Muscle layer of colon (tissue), 2 donors: ENCODE data around the gene HACE1.
"Not testable (repeated sequence)": the region's sequence is repeated elsewhere in the genome, so short reads cannot be mapped to it uniquely, and the experiment has no call there.

Experiments
- H3K27ac ChIP-seq: one replicate; pipeline ENCODE4 v1.7.0; 2013; ENCODE audit warnings: low read depth, mild to moderate bottlenecking, low read length, moderate library complexity
- H3K27me3 ChIP-seq, 2 donors: one replicate each; pipeline ENCODE4 v1.7.0; 2013; ENCODE audit warnings: low read length in 2 of 2, mild to moderate bottlenecking in 2 of 2; ENCODE audit not compliant: insufficient read depth in 2 of 2, control insufficient read depth in 1 of 2
- H3K36me3 ChIP-seq: one replicate; pipeline ENCODE4 v1.7.0; 2013; ENCODE audit warnings: mild to moderate bottlenecking, low read length; ENCODE audit not compliant: insufficient read depth
- H3K4me1 ChIP-seq: one replicate; pipeline ENCODE4 v1.7.0; 2013; ENCODE audit warnings: mild to moderate bottlenecking, low read length; ENCODE audit not compliant: insufficient read depth
- H3K4me3 ChIP-seq, 2 donors: one replicate each; pipeline ENCODE4 v1.7.0; 2013; ENCODE audit warnings: low read length in 2 of 2, low read depth in 1 of 2, mild to moderate bottlenecking in 1 of 2, moderate library complexity in 1 of 2
- H3K9ac ChIP-seq: one replicate; pipeline ENCODE4 v1.7.0; 2013; ENCODE audit warnings: low read length
- H3K9me3 ChIP-seq: one replicate; pipeline ENCODE4 v1.7.0; 2013; ENCODE audit warnings: mild to moderate bottlenecking, low read length
- donor health status: abdominal sarcoma.
- donor health status: Adenocarcinoma of cecum.

The HACE1 gene, protein sequence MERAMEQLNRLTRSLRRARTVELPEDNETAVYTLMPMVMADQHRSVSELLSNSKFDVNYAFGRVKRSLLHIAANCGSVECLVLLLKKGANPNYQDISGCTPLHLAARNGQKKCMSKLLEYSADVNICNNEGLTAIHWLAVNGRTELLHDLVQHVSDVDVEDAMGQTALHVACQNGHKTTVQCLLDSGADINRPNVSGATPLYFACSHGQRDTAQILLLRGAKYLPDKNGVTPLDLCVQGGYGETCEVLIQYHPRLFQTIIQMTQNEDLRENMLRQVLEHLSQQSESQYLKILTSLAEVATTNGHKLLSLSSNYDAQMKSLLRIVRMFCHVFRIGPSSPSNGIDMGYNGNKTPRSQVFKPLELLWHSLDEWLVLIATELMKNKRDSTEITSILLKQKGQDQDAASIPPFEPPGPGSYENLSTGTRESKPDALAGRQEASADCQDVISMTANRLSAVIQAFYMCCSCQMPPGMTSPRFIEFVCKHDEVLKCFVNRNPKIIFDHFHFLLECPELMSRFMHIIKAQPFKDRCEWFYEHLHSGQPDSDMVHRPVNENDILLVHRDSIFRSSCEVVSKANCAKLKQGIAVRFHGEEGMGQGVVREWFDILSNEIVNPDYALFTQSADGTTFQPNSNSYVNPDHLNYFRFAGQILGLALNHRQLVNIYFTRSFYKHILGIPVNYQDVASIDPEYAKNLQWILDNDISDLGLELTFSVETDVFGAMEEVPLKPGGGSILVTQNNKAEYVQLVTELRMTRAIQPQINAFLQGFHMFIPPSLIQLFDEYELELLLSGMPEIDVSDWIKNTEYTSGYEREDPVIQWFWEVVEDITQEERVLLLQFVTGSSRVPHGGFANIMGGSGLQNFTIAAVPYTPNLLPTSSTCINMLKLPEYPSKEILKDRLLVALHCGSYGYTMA

GRCh38 chr6:104859225-104860146, at the start of gene HACE1:
TSS of gene HACE1 (minus strand) at chr6:104859919. CDS start at chr6:104859642, 277 bp downstream.
- H3K36me3 ChIP-seq: no peaks in the 10 kb centered on the region
- H3K27ac ChIP-seq: peak within 1 kb of the TSS; percentile 81
- peaks cover 8% of the 10 kb centered on the region for H3K4me1 ChIP-seq
- peak within 1 kb of the TSS; percentile 82 for H3K9ac ChIP-seq
- H3K9me3 ChIP-seq: no peaks in the 10 kb centered on the region
- H3K4me3 ChIP-seq: peak within 1 kb of the TSS; percentile 69 to 87
- no peaks in the 10 kb centered on the region for H3K27me3 ChIP-seq

DNA sequence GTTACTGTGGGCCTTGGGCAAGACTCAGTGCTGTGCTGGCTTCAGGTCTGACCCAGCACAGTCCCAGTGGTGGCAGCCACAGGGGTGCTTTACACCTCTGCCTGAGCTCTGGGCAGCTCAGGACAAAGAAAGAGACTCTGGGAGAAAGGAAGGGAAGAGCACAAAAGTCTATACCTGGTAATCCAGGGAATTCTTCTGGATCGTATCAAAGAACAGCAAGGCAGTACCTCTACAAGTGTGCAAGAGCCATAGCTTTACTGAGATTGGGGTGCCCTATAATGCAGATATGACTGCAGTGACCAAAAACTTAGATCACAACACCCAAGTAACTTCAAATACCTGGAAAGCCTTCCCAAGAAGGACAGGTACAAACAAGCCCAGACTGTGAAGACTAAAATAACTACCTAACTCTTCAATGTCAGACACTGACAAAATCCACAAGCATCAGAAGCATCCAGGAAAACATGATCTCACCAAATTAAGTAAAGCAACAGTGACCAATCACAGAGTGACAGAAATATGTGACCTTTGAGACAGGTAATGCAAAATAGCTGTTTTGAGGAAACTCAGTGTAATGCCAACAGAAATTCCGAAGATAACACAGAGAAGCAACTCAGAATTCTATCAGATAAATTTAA, 49.3 kb upstream of the HACE1 start:
- no peak overlapping the region for H3K9ac ChIP-seq
- H3K9me3 ChIP-seq: no peaks in the 10 kb centered on the region
- no peaks in the 10 kb centered on the region for H3K4me1 ChIP-seq
- no peaks in the 10 kb centered on the region for H3K36me3 ChIP-seq
- H3K27me3 ChIP-seq: no peaks in the 10 kb centered on the region
- no peak overlapping the region for H3K27ac ChIP-seq
- H3K4me3 ChIP-seq: no peak overlapping the region

GRCh38 chr6:104908031-104908887, 48.5 kb upstream of the HACE1 start:
- Histone ChIP-seq H3K36me3 (no peaks in the 10 kb centered on the region), H3K4me1 (no peaks in the 10 kb centered on the region), H3K9ac (no peak overlapping the region)

GRCh38 chr6:104898893-104899292, 39.2 kb upstream of the HACE1 start:
- H3K27me3 ChIP-seq, H3K36me3 ChIP-seq, H3K4me3 ChIP-seq, H3K27ac ChIP-seq, H3K9ac ChIP-seq, H3K9me3 ChIP-seq, H3K4me1 ChIP-seq: not testable (repeated sequence)

More at GRCh38 chr6:104908031-104908887, 48.5 kb upstream of the HACE1 start:
- no peaks in the 10 kb centered on the region for H3K27me3 ChIP-seq
- H3K9me3 ChIP-seq: no peaks in the 10 kb centered on the region
- no peak overlapping the region for H3K4me3 ChIP-seq
- no peak overlapping the region for H3K27ac ChIP-seq

- Histone ChIP-seq H3K9ac (no peak overlapping the region), H3K27me3 (no peaks in the 10 kb centered on the region), H3K27ac (no peak overlapping the region), H3K4me1 (no peaks in the 10 kb centered on the region), H3K4me3 (no peak overlapping the region), H3K36me3 (no peaks in the 10 kb centered on the region), H3K9me3 (no peaks in the 10 kb centered on the region)
Observed at GRCh38 chr6:104896914-104897313, 37.2 kb upstream of the HACE1 start.

DNA sequence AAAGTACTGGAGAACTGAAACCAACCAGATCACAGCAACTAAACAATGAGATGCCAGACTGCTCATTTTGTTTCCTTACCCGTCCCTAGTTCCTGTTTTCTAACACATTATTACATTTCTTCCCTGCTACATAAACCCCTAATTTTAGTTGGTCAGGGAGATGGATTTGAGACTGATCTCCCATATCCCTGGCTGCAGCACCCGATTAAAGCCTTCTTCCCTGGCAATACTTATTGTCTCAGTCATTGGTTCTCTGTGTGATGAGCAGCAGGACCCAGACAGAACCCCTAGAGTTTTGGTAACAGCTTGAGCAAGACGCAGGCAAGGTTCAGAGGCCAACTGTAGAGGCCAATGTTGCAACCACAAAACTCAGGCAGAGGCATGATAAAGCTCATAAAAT, 28.3 kb upstream of the HACE1 start:
- H3K9me3 ChIP-seq: no peaks in the 10 kb centered on the region
- H3K36me3 ChIP-seq: no peaks in the 10 kb centered on the region
- no peak overlapping the region for H3K4me3 ChIP-seq
- H3K4me1 ChIP-seq: no peaks in the 10 kb centered on the region
- no peak overlapping the region for H3K27ac ChIP-seq
- no peak overlapping the region for H3K9ac ChIP-seq
- no peaks in the 10 kb centered on the region for H3K27me3 ChIP-seq

- Histone ChIP-seq H3K9ac (no peak overlapping the region), H3K9me3 (no peaks in the 10 kb centered on the region), H3K36me3 (no peaks in the 10 kb centered on the region), H3K27ac (no peak overlapping the region), H3K4me3 (no peak overlapping the region), H3K27me3 (no peaks in the 10 kb centered on the region), H3K4me1 (no peaks in the 10 kb centered on the region)
Observed at GRCh38 chr6:104887350-104887749, 27.6 kb upstream of the HACE1 start.

DNA sequence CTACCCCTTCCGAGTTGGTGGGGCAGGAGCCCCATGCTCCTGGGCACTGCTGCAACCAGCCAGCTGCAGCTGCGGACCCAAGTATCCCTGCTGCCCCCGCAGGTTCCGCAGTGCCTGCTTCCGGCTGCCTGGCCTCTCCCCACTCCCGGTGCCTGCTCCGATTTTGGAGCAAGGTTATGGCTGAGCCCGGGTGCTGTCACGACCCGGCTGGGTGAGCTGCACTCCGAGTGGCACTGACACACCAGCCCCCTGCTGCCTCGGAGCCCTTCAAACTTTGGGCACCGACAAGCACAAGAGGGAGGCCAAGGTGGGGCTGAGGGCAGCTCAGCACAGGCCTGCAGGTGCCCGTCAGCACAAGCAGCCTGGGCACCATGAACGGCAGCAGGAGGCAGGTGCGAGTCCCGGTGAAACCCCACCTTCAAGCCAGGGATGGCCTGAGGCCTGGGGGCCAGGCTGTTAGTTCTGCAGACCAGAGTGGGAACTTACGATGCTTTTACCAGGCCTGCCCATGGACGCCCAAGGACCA, 25.9 kb upstream of the HACE1 start:
- H3K36me3 ChIP-seq: no peaks in the 10 kb centered on the region
- H3K4me1 ChIP-seq: no peaks in the 10 kb centered on the region
- H3K9ac ChIP-seq: no peak overlapping the region
- no peak overlapping the region for H3K27ac ChIP-seq
- no peaks in the 10 kb centered on the region for H3K27me3 ChIP-seq
- no peak overlapping the region for H3K4me3 ChIP-seq
- H3K9me3 ChIP-seq: no peaks in the 10 kb centered on the region

DNA sequence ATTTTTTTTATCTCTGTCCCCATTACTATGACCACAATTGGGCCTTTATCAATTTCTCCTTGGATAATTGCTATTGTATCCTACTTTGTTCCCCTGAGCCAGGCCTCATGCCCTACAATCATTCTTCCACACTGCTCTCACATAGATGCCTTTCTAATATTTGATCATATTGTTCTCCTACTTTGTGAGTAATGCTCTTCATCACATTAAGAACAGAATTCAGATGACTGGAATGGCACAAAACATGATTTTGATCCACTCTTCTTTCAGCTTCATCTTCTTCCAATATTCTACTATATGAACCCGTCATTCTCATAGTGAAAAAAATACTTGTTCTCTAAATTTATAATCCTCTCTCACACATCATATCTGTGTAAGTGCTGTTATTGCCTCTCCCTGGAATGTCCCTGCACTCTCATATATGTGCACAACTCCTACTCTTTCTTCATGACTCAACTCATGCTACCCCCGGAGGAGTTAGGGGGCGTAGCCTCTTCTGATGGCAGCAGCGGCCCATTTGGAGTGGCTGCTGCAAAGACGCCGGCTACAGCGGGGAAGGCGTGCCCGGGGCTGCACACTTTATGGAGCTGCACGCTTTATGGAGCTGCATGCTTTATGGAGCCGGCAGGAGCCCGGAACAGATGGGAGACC, 25.3 kb upstream of the HACE1 start:
- Histone ChIP-seq H3K4me3 (no peak overlapping the region), H3K9me3 (no peaks in the 10 kb centered on the region), H3K27ac (no peak overlapping the region), H3K27me3 (no peaks in the 10 kb centered on the region), H3K4me1 (no peaks in the 10 kb centered on the region), H3K36me3 (no peaks in the 10 kb centered on the region), H3K9ac (no peak overlapping the region)
